HL-60 (cell line): ENCODE measurements around the gene ATXN2.

Experiments used
- CTCF ChIP-seq: IDR thresholded peaks from one replicate; pipeline ENCODE4 v1.5.1; 2011; ENCODE audit warnings: low read length, control low read depth, inconsistent platforms; ENCODE audit not compliant: insufficient read depth
- POLR2AphosphoS5 ChIP-seq: IDR thresholded peaks from 2 replicates; pipeline ENCODE4 v1.6.1; 2012; ENCODE audit warnings: low read depth

DNA sequence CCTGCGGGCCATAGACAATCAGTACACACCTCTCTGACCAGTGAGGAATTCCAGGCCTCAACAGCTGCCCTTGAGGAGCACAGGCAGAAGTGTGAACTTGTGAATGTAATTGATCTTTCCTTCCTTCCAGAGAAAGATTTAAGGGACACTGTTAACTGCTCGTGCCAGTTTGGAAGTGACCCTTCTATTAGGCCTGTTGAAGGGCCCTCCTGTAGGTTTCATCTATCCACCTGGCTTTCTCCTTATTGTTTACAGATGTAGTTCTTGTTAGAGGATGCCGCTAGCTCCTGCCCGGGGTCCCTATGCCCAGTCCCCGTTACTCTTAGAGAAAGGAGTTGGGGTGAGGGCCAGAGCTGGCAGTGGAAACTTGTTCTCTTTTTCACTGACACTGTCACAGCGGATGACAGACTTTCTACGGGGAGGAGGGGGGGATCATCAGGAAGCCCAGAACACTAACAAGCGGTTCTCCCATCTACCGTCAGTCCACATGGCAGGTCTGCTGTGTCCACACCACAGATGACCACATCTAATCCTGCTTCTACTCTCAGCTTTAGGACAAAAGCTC is 150.8 kb downstream of the ATXN2 start:
- TF ChIP-seq CTCF (no peak), POLR2AphosphoS5 (no peak)
